Subcutaneous abdominal adipose tissue (tissue), 5 donors: Measurements from ENCODE around the gene MEG3.

Source experiments
- H3K27ac ChIP-seq: one replicate; pipeline ENCODE4 v1.7.0; 2013; ENCODE audit warnings: low read depth, mild to moderate bottlenecking, inconsistent platforms, low read length, moderate library complexity
- H3K27me3 ChIP-seq, 5 donors: one replicate each; pipeline ENCODE4 v1.7.0; 2013; ENCODE audit warnings: low read length in 5 of 5, inconsistent platforms in 1 of 5; ENCODE audit not compliant: control insufficient read depth in 5 of 5, insufficient read depth in 4 of 5
- H3K36me3 ChIP-seq, 5 donors: one replicate each; pipeline ENCODE4 v1.7.0; 2013; ENCODE audit warnings: low read length in 5 of 5; ENCODE audit not compliant: control insufficient read depth in 5 of 5, insufficient read depth in 5 of 5
- H3K4me1 ChIP-seq, 5 donors: one replicate each; pipeline ENCODE4 v1.7.0; 2013; ENCODE audit warnings: low read length in 5 of 5, mild to moderate bottlenecking in 3 of 5, moderate library complexity in 1 of 5; ENCODE audit not compliant: control insufficient read depth in 5 of 5, insufficient read depth in 5 of 5
- H3K4me3 ChIP-seq, 5 donors: one replicate each; pipeline ENCODE4 v1.7.0; 2013; ENCODE audit warnings: low read length in 5 of 5, low read depth in 1 of 5
- H3K9ac ChIP-seq, 5 donors: one replicate each; pipeline ENCODE4 v1.7.0; 2013; ENCODE audit warnings: low read length in 5 of 5, mild to moderate bottlenecking in 4 of 5, moderate library complexity in 3 of 5
- H3K9me3 ChIP-seq, 5 donors: one replicate each; pipeline ENCODE4 v1.7.0; 2013; ENCODE audit warnings: low read length in 5 of 5; ENCODE audit not compliant: control insufficient read depth in 5 of 5
- donor health status: healthy.
- donor health status: healthy.
- donor health status: healthy.
- donor health status: healthy.
- donor health status: healthy.

Gene MEG3

GRCh38 chr14:100899884-100900771, 74.2 kb downstream of the MEG3 start:
- peaks cover 18 to 65% (median 35%) of the 10 kb centered on the region in 5 donors for H3K27me3 ChIP-seq

DNA sequence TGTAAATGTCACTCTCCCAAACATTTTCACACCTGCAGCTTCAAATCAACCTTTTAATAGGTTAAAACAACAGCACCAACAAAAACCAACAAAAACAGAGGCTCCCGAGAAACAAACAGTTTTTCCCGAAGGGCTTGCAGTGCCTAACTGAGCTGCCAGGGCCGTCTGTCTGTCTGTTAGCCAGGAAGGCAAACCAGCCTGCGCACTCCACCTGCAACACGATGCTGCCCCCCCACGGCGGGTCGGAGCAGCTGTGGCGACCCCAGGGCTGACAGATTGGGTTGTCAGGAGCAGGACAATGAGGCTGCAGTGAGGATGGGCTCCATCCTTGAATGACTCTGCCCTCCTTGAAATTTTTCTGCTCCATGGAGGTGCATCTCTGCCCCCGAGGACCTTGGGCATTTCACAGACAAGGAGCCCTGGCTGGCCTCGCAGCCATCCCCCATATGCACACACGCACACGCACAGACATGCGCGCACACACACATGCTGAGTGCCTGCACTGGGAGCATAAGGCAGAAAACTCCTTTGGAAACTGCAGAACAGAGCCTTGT, 75.0 kb downstream of the MEG3 start:
- Histone ChIP-seq H3K36me3 (peaks cover 0 to 2% (median 0%) of the 10 kb centered on the region in 5 donors), H3K4me1 (peaks cover 5 to 29% (median 27%) of the 10 kb centered on the region in 5 donors), H3K27ac (no peak overlapping the region), H3K9me3 (peaks cover 0 to 6% (median 3%) of the 10 kb centered on the region in 5 donors), H3K4me3 (no peak overlapping the region), H3K27me3 (peaks cover 18 to 65% (median 36%) of the 10 kb centered on the region in 5 donors), H3K9ac (no peak overlapping the region)

More at GRCh38 chr14:100899884-100900771, 74.2 kb downstream of the MEG3 start:
- Histone ChIP-seq H3K36me3 (peaks cover 0 to 2% (median 0%) of the 10 kb centered on the region in 5 donors), H3K27ac (no peak overlapping the region), H3K4me1 (peaks cover 5 to 29% (median 27%) of the 10 kb centered on the region in 5 donors), H3K9me3 (peaks cover 0 to 6% (median 3%) of the 10 kb centered on the region in 5 donors), H3K9ac (peak overlapping the region in 1 of 5 donors; percentile 20), H3K4me3 (peak overlapping the region in 2 of 5 donors; percentile 29 to 34)

- Histone ChIP-seq H3K4me3 (no peak overlapping the region), H3K9me3 (peaks cover 0 to 6% (median 3%) of the 10 kb centered on the region in 5 donors), H3K27ac (no peak overlapping the region), H3K9ac (no peak overlapping the region), H3K27me3 (peaks cover 18 to 64% (median 36%) of the 10 kb centered on the region in 5 donors), H3K4me1 (peaks cover 5 to 29% (median 27%) of the 10 kb centered on the region in 5 donors), H3K36me3 (peaks cover 0 to 2% (median 0%) of the 10 kb centered on the region in 5 donors)
Measured at GRCh38 chr14:100901391-100902183, 75.7 kb downstream of the MEG3 start.

DNA sequence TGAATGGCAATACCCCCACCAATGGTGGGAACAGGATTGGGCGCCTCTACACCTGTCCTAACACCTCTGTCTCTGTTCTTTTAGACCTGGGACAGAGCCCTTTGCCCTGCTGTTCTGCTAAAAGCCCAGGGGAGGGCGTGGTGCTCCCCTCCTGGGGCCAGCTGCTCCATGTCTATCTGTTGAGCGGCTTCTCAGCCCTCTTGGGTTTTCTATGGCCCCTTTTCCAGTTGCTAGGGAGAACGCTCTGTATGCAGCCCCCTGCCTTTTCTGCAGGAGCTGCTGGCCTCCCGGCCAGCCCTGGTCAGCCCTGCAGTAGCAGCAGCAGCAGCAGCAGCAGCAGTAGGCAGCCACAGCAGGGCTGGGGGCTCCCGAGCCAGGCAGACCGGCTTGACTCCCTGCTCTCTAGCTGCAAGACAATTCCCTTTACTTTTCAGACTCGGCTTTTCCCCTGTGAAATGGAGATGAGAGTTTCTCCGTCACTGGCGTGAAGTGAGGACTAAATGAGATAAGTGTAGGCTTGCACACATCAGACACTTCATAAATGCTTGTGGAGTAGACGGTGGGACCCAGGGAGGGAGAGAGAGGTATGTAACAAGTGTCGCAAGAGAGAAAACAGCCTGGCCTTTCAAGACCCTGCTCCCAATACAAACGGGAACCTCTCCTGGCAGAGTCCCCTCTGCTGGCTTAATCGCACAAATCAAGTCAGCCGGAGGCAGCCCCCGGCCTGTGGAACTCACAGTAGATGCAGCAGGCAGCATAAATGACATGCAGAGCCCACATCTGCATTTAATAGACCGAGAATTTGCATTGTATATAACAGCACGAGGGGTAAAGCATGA, 76.6 kb downstream of the MEG3 start:
- peaks cover 0 to 6% (median 3%) of the 10 kb centered on the region in 5 donors for H3K9me3 ChIP-seq
- no peak overlapping the region for H3K9ac ChIP-seq
- H3K36me3 ChIP-seq, result peaks cover 0 to 2% (median 0%) of the 10 kb centered on the region in 5 donors
- no peak overlapping the region for H3K4me3 ChIP-seq
- peaks cover 18 to 66% (median 37%) of the 10 kb centered on the region in 5 donors for H3K27me3 ChIP-seq
- no peak overlapping the region for H3K27ac ChIP-seq
- H3K4me1 ChIP-seq, result peaks cover 5 to 29% (median 27%) of the 10 kb centered on the region in 5 donors

- Histone ChIP-seq H3K36me3 (peaks cover 0 to 2% (median 0%) of the 10 kb centered on the region in 5 donors), H3K4me3 (no peak overlapping the region), H3K9ac (no peak overlapping the region), H3K27ac (no peak overlapping the region), H3K4me1 (peaks cover 5 to 29% (median 27%) of the 10 kb centered on the region in 5 donors), H3K27me3 (peaks cover 18 to 64% (median 37%) of the 10 kb centered on the region in 5 donors), H3K9me3 (peaks cover 0 to 6% (median 3%) of the 10 kb centered on the region in 5 donors)
Measured at GRCh38 chr14:100903134-100903468, 77.2 kb downstream of the MEG3 start.

GRCh38 chr14:100903672-100904185, 77.8 kb downstream of the MEG3 start, which contains the start of gene RTL1:
Gene RTL1 (minus strand): TSS chr14:100903722. CDS start chr14:100884788, 18,934 bp downstream.
- Histone ChIP-seq H3K27ac (no peak within 1 kb of the TSS), H3K36me3 (peaks cover 0 to 2% (median 0%) of the 10 kb centered on the region in 5 donors), H3K9ac (no peak within 1 kb of the TSS), H3K4me1 (peaks cover 3 to 24% (median 23%) of the 10 kb centered on the region in 5 donors), H3K4me3 (no peak within 1 kb of the TSS), H3K9me3 (peaks cover 0 to 6% (median 3%) of the 10 kb centered on the region in 5 donors), H3K27me3 (peaks cover 18 to 61% (median 35%) of the 10 kb centered on the region in 5 donors)

- H3K4me3 ChIP-seq, result no peak overlapping the region
- H3K27ac ChIP-seq, result no peak overlapping the region
- H3K4me1 ChIP-seq, result peaks cover 0 to 16% (median 15%) of the 10 kb centered on the region in 5 donors
- peaks cover 0 to 2% (median 0%) of the 10 kb centered on the region in 5 donors for H3K36me3 ChIP-seq
- H3K9ac ChIP-seq, result no peak overlapping the region
- H3K9me3 ChIP-seq, result peaks cover 0 to 6% (median 3%) of the 10 kb centered on the region in 5 donors
- peaks cover 18 to 54% (median 35%) of the 10 kb centered on the region in 5 donors for H3K27me3 ChIP-seq
Measured at GRCh38 chr14:100904307-100905087, 78.6 kb downstream of the MEG3 start.

DNA sequence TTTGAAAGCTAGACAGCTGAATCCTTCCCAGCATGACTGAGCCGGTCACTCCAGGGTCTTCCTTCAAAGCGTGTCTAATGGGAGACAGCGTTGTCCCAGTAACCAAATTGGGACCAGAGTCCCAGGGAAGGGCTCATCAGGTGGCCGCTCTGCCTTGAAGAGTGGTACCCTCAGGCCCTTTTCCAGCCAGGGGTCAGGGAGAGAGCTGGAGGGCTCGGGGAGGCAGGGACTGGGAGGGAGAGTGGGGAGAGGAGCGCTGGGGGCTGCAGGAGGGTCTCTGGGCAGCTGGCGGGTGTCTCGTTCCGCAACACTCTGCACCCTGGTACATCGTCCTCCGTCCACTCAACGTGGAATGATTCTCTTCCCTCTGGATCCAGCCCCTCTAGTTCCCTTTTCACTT, 79.2 kb downstream of the MEG3 start:
- no peak overlapping the region for H3K27ac ChIP-seq
- H3K27me3 ChIP-seq, result peaks cover 18 to 50% (median 35%) of the 10 kb centered on the region in 5 donors
- no peak overlapping the region for H3K9ac ChIP-seq
- peaks cover 0 to 6% (median 3%) of the 10 kb centered on the region in 5 donors for H3K9me3 ChIP-seq
- peaks cover 0 to 10% (median 8%) of the 10 kb centered on the region in 5 donors for H3K4me1 ChIP-seq
- H3K36me3 ChIP-seq, result peaks cover 0 to 2% (median 0%) of the 10 kb centered on the region in 5 donors
- H3K4me3 ChIP-seq, result no peak overlapping the region
